Activated CD4-positive, alpha-beta T cell treated with anti-CD3 and anti-CD28 coated beads, Interleukin-2, amount 10 ng/mL, durations not matched to agents 7 days and 5 days (primary cell): ENCODE data around the gene NPC1. TPM values are rescaled to one million over a fixed set of nuclear protein-coding genes. Genes with fewer than 3 reads are reported as not detected.

Experiments
- CTCF ChIA-PET: fragments of 350-600 bp; sonication (Branson Sonifier 250); formaldehyde crosslinking; loops from one replicate; lab custom pipeline; 2021; ENCODE audit warnings: antibody characterized with exemption; lab: Charles Lee
- POLR2A ChIA-PET: fragments of 350-600 bp; sonication (Branson Sonifier 250); formaldehyde crosslinking; loops from one replicate; lab custom pipeline; 2021; ENCODE audit warnings: antibody characterized with exemption; lab: Charles Lee
- DNase-seq: peaks from one replicate; pipeline ENCODE4 v3.0.0-alpha.2; 2020
- H3K27ac Mint-ChIP-seq: one replicate; pipeline ENCODE4 v1.8.0; 2021; ENCODE audit warnings: mild to moderate bottlenecking, moderate library complexity, mixed read lengths
- H3K27me3 Mint-ChIP-seq: one replicate; pipeline ENCODE4 v1.8.0; 2021; ENCODE audit warnings: mixed read lengths
- H3K36me3 Mint-ChIP-seq: one replicate; pipeline ENCODE4 v1.8.0; 2021; ENCODE audit warnings: low read depth, mixed read lengths
- H3K4me1 Mint-ChIP-seq: one replicate; pipeline ENCODE4 v1.8.0; 2021; ENCODE audit warnings: mixed read lengths
- H3K4me3 Mint-ChIP-seq: one replicate; pipeline ENCODE4 v1.8.0; 2021; ENCODE audit warnings: mild to moderate bottlenecking, moderate library complexity, mixed read lengths
- H3K9me3 Mint-ChIP-seq: one replicate; pipeline ENCODE4 v1.8.0; 2021; ENCODE audit warnings: mixed read lengths
- total RNA-seq, 2 experiments: library from RNA; stranded (reverse); gene quantifications; one replicate each; pipeline ENCODE4 v1.2.3, GENCODE V29; 2021

Gene NPC1
- total RNA-seq, 2 experiments from 2014 or later: 33.8 to 37.3 TPM

GRCh38 chr18:23599809-23600208 lies 13.5 kb upstream of the NPC1 start:
- no peak for DNase-seq
- Mint-ChIP-seq H3K4me3 (no peak overlapping the region), H3K27ac (no peak overlapping the region), H3K9me3 (no peaks in the 10 kb centered on the region), H3K36me3 (no peaks in the 10 kb centered on the region), H3K27me3 (peaks cover 16% of the 10 kb centered on the region), H3K4me1 (peaks cover 2% of the 10 kb centered on the region)
- CTCF ChIA-PET: interaction anchor here (0.9 kb wide), 1 partner anchor 9 kb away, joined by 4 read pairs; no protein-coding TSS in a partner anchor
- POLR2A ChIA-PET: no interaction called here

GRCh38 chr18:23596183-23596582 lies 9.9 kb upstream of the NPC1 start:
- Mint-ChIP-seq H3K27me3 (peaks cover 17% of the 10 kb centered on the region), H3K4me3 (no peak overlapping the region), H3K27ac (no peak overlapping the region), H3K9me3 (no peaks in the 10 kb centered on the region), H3K36me3 (no peaks in the 10 kb centered on the region), H3K4me1 (peaks cover 2% of the 10 kb centered on the region)
- ChIA-PET CTCF (interaction anchor here (1.4 kb wide), 1 partner anchor 9 kb away, joined by 6 read pairs; no protein-coding TSS in a partner anchor), POLR2A (no interaction called here)
- no peak for DNase-seq

GRCh38 chr18:23595591-23595990 lies 9.3 kb upstream of the NPC1 start:
- no peak for DNase-seq
- H3K4me1 Mint-ChIP-seq: peaks cover 2% of the 10 kb centered on the region
- H3K27me3 Mint-ChIP-seq: peaks cover 13% of the 10 kb centered on the region
- no peaks in the 10 kb centered on the region for H3K9me3 Mint-ChIP-seq
- ChIA-PET POLR2A (no interaction called here), CTCF (interaction anchor here (0.6 kb wide), 2 partner anchors 109 to 588 kb away, joined by 3 to 4 read pairs; no protein-coding TSS in a partner anchor)
- H3K4me3 Mint-ChIP-seq: no peak overlapping the region
- H3K27ac Mint-ChIP-seq: no peak overlapping the region
- no peaks in the 10 kb centered on the region for H3K36me3 Mint-ChIP-seq

- no peaks in the 10 kb centered on the region for H3K9me3 Mint-ChIP-seq
- ChIA-PET CTCF (interaction anchor here (0.6 kb wide), 1 partner anchor 202 kb away, joined by 3 read pairs; no protein-coding TSS in a partner anchor), POLR2A (no interaction called here)
- no peak overlapping the region for H3K4me3 Mint-ChIP-seq
- no peak overlapping the region for H3K27ac Mint-ChIP-seq
- H3K4me1 Mint-ChIP-seq: peaks cover 2% of the 10 kb centered on the region
- DNase-seq: no peak
- peaks cover 1% of the 10 kb centered on the region for H3K27me3 Mint-ChIP-seq
- H3K36me3 Mint-ChIP-seq: no peaks in the 10 kb centered on the region
Observed at GRCh38 chr18:23593720-23594119, 7.4 kb upstream of the NPC1 start.

- H3K4me3 Mint-ChIP-seq: no peak overlapping the region
- DNase-seq: no peak
- no peaks in the 10 kb centered on the region for H3K36me3 Mint-ChIP-seq
- H3K27me3 Mint-ChIP-seq: peaks cover 6% of the 10 kb centered on the region
- H3K4me1 Mint-ChIP-seq: peaks cover 2% of the 10 kb centered on the region
- H3K27ac Mint-ChIP-seq: no peak overlapping the region
- CTCF ChIA-PET: no interaction called here
- no peaks in the 10 kb centered on the region for H3K9me3 Mint-ChIP-seq
- POLR2A ChIA-PET: no interaction called here
Observed at GRCh38 chr18:23592911-23593310, 6.6 kb upstream of the NPC1 start.

GRCh38 chr18:23591011-23591410 lies 4.7 kb upstream of the NPC1 start:
- DNase-seq: no peak
- Mint-ChIP-seq H3K4me1 (peaks cover 9% of the 10 kb centered on the region), H3K9me3 (no peaks in the 10 kb centered on the region), H3K27ac (no peak overlapping the region), H3K36me3 (no peaks in the 10 kb centered on the region), H3K4me3 (no peak overlapping the region), H3K27me3 (peaks cover 6% of the 10 kb centered on the region)
- ChIA-PET CTCF (interaction anchor here (0.6 to 1.0 kb wide), 2 partner anchors 8 to 29 kb away, joined by 4 to 5 read pairs; no protein-coding TSS in a partner anchor), POLR2A (interaction anchor here (0.7 kb wide), 1 partner anchor 16 kb away, joined by 3 read pairs; no protein-coding TSS in a partner anchor)

- Mint-ChIP-seq H3K27ac (no peak overlapping the region), H3K4me1 (peaks cover 24% of the 10 kb centered on the region), H3K9me3 (no peaks in the 10 kb centered on the region), H3K36me3 (peaks cover 1% of the 10 kb centered on the region), H3K27me3 (peaks cover 6% of the 10 kb centered on the region), H3K4me3 (no peak overlapping the region)
- no peak for DNase-seq
- ChIA-PET POLR2A (interaction anchor here (0.7 kb wide), 1 partner anchor 47 kb away, joined by 4 read pairs; no protein-coding TSS in a partner anchor), CTCF (interaction anchor here (1.1 kb wide), 1 partner anchor 48 kb away, joined by 3 read pairs; no protein-coding TSS in a partner anchor)
Observed at GRCh38 chr18:23588836-23589560, 2.7 kb upstream of the NPC1 start.

- peaks cover 6% of the 10 kb centered on the region for H3K27me3 Mint-ChIP-seq
- POLR2A ChIA-PET: no interaction called here
- peaks cover 36% of the 10 kb centered on the region for H3K4me1 Mint-ChIP-seq
Observed at GRCh38 chr18:23587220-23587642, 925 bp upstream of the NPC1 start.

GRCh38 chr18:23585897-23586248 lies 433 bp downstream of the NPC1 start:
- Mint-ChIP-seq H3K27me3 (peaks cover 4% of the 10 kb centered on the region), H3K9me3 (no peaks in the 10 kb centered on the region), H3K4me3 (peak overlapping the region; percentile 93), H3K36me3 (peaks cover 18% of the 10 kb centered on the region), H3K27ac (peak overlapping the region; percentile 94), H3K4me1 (peaks cover 43% of the 10 kb centered on the region)
- ChIA-PET POLR2A (no interaction called here), CTCF (interaction anchor here (0.8 to 4.8 kb wide), 9 partner anchors 10 to 458 kb away, joined by 3 to 17 read pairs (median 7); no protein-coding TSS in a partner anchor)
- DNase-seq: no peak

More at GRCh38 chr18:23587220-23587642, 925 bp upstream of the NPC1 start:
- Mint-ChIP-seq H3K27ac (peak overlapping the region; percentile 94), H3K9me3 (no peaks in the 10 kb centered on the region), H3K4me3 (peak overlapping the region; percentile 93), H3K36me3 (peaks cover 7% of the 10 kb centered on the region)
- CTCF ChIA-PET: interaction anchor here (0.7 to 1.5 kb wide), 4 partner anchors 10 to 204 kb away, joined by 3 to 6 read pairs (median 6); no protein-coding TSS in a partner anchor
- no peak for DNase-seq

GRCh38 chr18:23585007-23585871 lies 1.1 kb downstream of the NPC1 start:
- ChIA-PET CTCF (interaction anchor here (0.8 to 4.8 kb wide), 9 partner anchors 9 to 458 kb away, joined by 3 to 17 read pairs (median 7); no protein-coding TSS in a partner anchor), POLR2A (no interaction called here)
- peaks cover 24% of the 10 kb centered on the region for H3K36me3 Mint-ChIP-seq
- peak overlapping the region; percentile 93 for H3K4me3 Mint-ChIP-seq
- no peaks in the 10 kb centered on the region for H3K9me3 Mint-ChIP-seq
- H3K27ac Mint-ChIP-seq: peak overlapping the region; percentile 94
- H3K4me1 Mint-ChIP-seq: peaks cover 45% of the 10 kb centered on the region
- H3K27me3 Mint-ChIP-seq: peaks cover 4% of the 10 kb centered on the region
- peak; percentile 12 for DNase-seq

- H3K9me3 Mint-ChIP-seq: no peaks in the 10 kb centered on the region
- DNase-seq: no peak
- CTCF ChIA-PET: interaction anchor here (0.6 to 4.8 kb wide), 4 partner anchors 8 to 356 kb away, joined by 4 to 17 read pairs (median 8); no protein-coding TSS in a partner anchor
- H3K27ac Mint-ChIP-seq: no peak overlapping the region
- H3K4me3 Mint-ChIP-seq: peak overlapping the region; percentile 34
- POLR2A ChIA-PET: no interaction called here
- peaks cover 4% of the 10 kb centered on the region for H3K27me3 Mint-ChIP-seq
- peaks cover 51% of the 10 kb centered on the region for H3K4me1 Mint-ChIP-seq
- peaks cover 25% of the 10 kb centered on the region for H3K36me3 Mint-ChIP-seq
Observed at GRCh38 chr18:23584019-23584983, 2.0 kb downstream of the NPC1 start.
